ENCODE results near the gene RTL10. TPM values are rescaled to one million over a fixed set of nuclear protein-coding genes. Genes with fewer than 3 reads are reported as not detected.

The RTL10 gene
- polyA plus RNA-seq, 1 experiment, result 9.5 TPM

DNA sequence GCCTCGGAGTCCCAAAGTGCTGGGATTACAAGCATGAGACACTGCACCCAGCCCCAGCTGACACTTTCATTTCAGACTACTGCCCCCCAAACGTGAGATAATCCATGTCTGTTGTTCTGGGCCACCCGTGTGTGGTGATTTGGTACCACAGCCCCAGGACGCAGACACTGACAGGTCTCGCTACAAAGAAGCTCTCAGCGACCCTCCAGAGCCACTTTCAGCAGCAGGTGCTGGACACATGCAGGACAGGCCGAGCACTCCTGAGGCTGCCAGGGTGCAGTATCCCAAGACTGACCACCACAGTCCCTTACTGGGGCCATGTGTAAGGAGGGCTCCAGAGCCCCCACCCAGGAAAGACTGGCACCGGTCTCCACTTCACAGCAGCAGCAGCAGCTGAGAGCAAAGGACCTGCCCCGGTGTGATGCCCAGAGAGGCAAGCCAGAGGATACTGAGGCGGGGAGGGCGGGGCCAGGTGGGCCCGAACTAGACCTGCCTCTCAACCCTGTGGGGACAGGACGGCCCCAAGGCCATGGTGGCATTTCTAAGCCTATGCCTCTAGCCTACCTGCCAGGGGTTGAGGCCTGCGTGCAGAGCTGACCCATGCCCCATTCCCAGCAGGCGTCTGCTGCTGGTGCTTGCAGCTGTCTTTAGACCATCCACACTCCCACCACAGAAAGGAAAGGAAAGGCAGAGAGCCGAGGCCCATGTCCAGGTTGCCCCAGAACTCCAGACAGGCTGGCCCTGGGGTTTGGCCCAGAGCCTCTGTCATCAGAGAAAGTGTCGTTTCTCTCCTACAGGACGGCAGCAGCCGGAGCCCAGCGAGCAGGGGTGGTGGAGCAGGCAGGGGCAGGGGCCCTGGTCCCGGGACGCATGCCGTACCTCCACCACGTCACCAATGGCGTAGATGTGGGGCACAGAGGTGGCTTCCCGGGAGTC lies 28.0 kb upstream of the RTL10 start:
- H3K27me3 ChIP-seq (ENCODE audit: control insufficient read depth, insufficient read depth, low read length), result no peaks in the 10 kb centered on the region

DNA sequence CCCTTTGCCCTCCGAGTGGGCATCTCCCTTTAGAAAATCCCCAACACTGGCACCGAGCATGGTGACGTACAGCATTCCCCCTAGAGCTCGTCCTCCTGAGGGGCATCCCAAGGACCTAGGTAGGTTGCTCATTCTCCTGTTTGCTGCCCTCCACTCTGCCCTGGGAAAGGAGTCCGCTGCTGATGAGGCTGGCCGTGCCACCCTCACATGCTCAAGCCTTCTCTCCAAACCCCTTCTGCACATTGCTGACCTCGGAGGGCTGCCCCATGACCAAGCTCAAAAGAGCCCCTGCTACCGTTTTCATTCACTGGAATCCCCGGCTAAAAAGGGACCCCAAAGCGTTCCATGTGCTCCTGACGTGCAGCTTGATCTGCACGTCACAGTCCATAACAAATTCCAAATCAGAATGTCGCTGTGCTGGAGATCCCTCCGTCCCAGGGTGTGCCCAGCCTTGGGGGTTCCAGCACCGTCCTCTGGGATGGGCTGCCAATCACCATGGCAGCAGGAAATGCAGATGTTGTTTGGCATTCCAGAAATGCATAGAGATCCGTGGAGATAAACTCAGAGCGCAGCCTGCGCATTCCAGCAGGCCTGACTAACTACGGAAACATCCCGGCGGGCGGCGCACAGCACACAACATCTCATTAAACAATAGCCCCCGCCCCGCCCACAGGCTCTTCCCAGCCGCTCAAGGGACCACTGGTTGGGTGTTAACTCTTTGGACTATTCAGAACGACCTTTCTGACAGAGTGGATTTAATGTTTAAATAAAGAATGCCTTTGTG lies 26.3 kb upstream of the RTL10 start:
- ChIA-PET CTCF (no interaction called here), POLR2A (interaction anchor here (0.7 to 2.1 kb wide), 5 partner anchors 10 to 27 kb away, joined by 3 to 10 read pairs (median 6); partner anchors contain the start of genes GNB1L and RTL10)
- peak; percentile 87 for DNase-seq (ENCODE audit: low read depth, low spot score)
- no peaks in the 10 kb centered on the region; the same call in 1 of the 2 replicates for H3K9me3 ChIP-seq (ENCODE audit: control insufficient read depth, insufficient read depth, low read length)
- TF ChIP-seq, protein P1, sequence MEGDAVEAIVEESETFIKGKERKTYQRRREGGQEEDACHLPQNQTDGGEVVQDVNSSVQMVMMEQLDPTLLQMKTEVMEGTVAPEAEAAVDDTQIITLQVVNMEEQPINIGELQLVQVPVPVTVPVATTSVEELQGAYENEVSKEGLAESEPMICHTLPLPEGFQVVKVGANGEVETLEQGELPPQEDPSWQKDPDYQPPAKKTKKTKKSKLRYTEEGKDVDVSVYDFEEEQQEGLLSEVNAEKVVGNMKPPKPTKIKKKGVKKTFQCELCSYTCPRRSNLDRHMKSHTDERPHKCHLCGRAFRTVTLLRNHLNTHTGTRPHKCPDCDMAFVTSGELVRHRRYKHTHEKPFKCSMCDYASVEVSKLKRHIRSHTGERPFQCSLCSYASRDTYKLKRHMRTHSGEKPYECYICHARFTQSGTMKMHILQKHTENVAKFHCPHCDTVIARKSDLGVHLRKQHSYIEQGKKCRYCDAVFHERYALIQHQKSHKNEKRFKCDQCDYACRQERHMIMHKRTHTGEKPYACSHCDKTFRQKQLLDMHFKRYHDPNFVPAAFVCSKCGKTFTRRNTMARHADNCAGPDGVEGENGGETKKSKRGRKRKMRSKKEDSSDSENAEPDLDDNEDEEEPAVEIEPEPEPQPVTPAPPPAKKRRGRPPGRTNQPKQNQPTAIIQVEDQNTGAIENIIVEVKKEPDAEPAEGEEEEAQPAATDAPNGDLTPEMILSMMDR (IDR thresholded peaks at IDR 0.05; ENCODE audit: low read depth, low read length), result no peak
- H3K27me3 ChIP-seq (ENCODE audit: control insufficient read depth, insufficient read depth, low read length), result no peaks in the 10 kb centered on the region
- H3K4me3 ChIP-seq (ENCODE audit: low read depth, low read length), result peak overlapping the region; percentile 7; the same call in 1 of the 2 replicates
- H3K27ac ChIP-seq (ENCODE audit: low read depth, low read length), result peak overlapping the region; percentile 95

More for the DNA sequence above, 28.0 kb upstream of the RTL10 start:
- no peak for DNase-seq (ENCODE audit: low read depth, low spot score)
- CTCF ChIA-PET, result interaction anchor here (1.1 kb wide), 1 partner anchor 152 kb away, joined by 3 read pairs; no protein-coding TSS in a partner anchor
- Histone ChIP-seq H3K27ac (ENCODE audit: low read depth, low read length) (peak overlapping the region; percentile 95), H3K4me3 (ENCODE audit: low read depth, low read length) (no peak overlapping the region), H3K9me3 (ENCODE audit: control insufficient read depth, insufficient read depth, low read length) (no peaks in the 10 kb centered on the region; the same call in 1 of the 2 replicates)
- POLR2A ChIA-PET, result interaction anchor here (1.0 to 1.3 kb wide), 2 partner anchors 8 to 28 kb away, joined by 6 read pairs; partner anchors contain the start of genes GNB1L and RTL10
- TF ChIP-seq, protein P1 (IDR thresholded peaks at IDR 0.05; ENCODE audit: low read depth, low read length), result no peak

DNA sequence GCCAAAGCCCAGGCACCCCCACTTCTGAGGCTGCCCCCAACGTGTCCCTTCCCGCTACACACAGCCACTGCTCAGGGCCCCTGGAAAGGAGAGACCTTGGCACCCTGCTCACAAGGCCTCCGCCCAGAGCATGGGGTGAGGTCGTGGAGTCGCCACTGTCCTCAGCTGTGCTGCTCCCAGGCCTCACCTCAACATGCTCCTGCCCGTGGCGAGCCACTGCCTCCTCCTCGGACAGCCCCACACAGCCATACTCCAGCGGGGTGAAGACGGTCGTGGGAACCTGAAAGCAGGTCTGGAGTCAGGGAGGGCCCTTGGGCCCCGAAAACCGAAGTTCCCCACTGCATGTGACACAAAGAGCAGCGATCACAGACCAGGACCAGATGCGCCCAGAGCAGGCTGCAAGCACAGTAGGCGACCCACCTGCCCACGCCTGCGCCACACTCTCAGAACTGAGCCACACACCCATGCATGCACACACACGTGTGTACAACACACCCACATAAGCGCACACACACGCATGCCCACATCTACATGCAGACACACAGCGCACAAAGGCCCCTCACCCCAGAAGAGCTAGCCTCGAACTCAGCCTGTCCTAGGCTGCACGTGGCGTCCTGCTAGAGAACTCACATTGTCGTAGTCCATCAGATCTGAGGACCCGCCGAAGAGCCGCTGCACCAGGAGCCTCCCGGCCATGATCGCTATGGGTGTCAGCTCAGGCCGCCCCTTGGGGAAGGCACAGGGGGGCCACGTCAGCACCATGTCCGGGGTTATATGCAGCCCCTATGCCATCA lies 25.5 kb upstream of the RTL10 start:
- DNase-seq (ENCODE audit: low read depth, low spot score), result no peak
- TF ChIP-seq, protein P1 (IDR thresholded peaks at IDR 0.05; ENCODE audit: low read depth, low read length), result no peak
- no peak overlapping the region for H3K4me3 ChIP-seq (ENCODE audit: low read depth, low read length)
- H3K9me3 ChIP-seq (ENCODE audit: control insufficient read depth, insufficient read depth, low read length), result no peaks in the 10 kb centered on the region; the same call in 1 of the 2 replicates
- H3K27ac ChIP-seq (ENCODE audit: low read depth, low read length), result peak overlapping the region; percentile 95
- H3K27me3 ChIP-seq (ENCODE audit: control insufficient read depth, insufficient read depth, low read length), result no peaks in the 10 kb centered on the region
- CTCF ChIA-PET, result no interaction called here
- POLR2A ChIA-PET, result interaction anchor here (1.6 to 2.1 kb wide), 3 partner anchors 12 to 25 kb away, joined by 3 to 10 read pairs (median 5); no protein-coding TSS in a partner anchor

DNA sequence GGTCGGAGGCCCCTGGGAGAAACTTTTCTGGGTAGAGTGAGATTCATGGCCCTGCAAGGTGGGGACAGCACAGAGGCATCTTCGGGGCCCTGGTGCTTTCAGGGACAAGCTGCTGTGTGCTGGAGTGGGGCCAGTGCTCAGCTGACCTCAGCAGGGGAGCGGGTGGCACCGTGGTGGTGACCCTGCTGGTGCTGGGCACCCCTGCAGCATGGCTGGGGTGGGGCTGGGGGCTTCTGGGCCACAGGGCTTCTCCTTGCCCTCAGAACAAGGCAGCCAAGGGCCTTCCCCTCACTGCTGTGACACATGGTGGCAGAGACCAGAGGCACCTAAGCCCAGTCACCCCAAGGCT lies 24.9 kb upstream of the RTL10 start:
- DNase-seq (ENCODE audit: low read depth, low spot score), result no peak
- ChIA-PET POLR2A (interaction anchor here (1.7 kb wide), 1 partner anchor 13 kb away, joined by 5 read pairs; no protein-coding TSS in a partner anchor), CTCF (no interaction called here)
- TF ChIP-seq, protein P1 (IDR thresholded peaks at IDR 0.05; ENCODE audit: low read depth, low read length), result no peak
- H3K4me3 ChIP-seq (ENCODE audit: low read depth, low read length), result no peak overlapping the region
- peak overlapping the region; percentile 47 for H3K27ac ChIP-seq (ENCODE audit: low read depth, low read length)
- no peaks in the 10 kb centered on the region; the same call in 1 of the 2 replicates for H3K9me3 ChIP-seq (ENCODE audit: control insufficient read depth, insufficient read depth, low read length)
- H3K27me3 ChIP-seq (ENCODE audit: control insufficient read depth, insufficient read depth, low read length), result no peaks in the 10 kb centered on the region
